HG03469 (cell line): ENCODE measurements around the gene HIPK2.

Source experiments
- ATAC-seq: cut with Tn5 transposase; IDR thresholded peaks from one replicate; pipeline ENCODE4 v1.9.1; 2021; ENCODE audit warnings: mild to moderate bottlenecking, moderate library complexity, moderate number of reproducible peaks; ENCODE audit not compliant: unreplicated experiment

The HIPK2 gene

DNA sequence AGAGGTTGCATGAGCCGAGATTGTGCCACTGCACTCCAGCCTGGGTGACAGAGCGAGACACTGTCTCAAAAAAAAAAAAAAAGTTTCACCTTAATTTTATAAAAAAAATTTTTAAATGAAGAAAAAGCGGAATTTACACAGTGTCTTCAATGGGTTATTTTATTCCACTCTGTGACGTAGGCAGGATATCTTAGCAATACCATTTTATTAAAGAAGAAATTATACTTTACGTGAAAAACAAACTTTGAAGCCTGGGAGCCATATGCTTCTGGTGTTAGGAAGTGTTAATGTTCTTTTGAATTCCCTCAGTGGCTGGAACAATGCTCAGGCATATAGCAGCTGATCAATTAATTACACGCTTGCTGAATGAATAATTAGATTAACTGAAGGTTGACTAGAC lies 176.6 kb downstream of the HIPK2 start:
- ATAC-seq, result no peak

GRCh38 chr7:139600306-139600705 lies 177.5 kb downstream of the HIPK2 start:
- no peak for ATAC-seq

- no peak for ATAC-seq
These were observed 179.2 kb downstream of the HIPK2 start for GRCh38 chr7:139598642-139599041.

DNA sequence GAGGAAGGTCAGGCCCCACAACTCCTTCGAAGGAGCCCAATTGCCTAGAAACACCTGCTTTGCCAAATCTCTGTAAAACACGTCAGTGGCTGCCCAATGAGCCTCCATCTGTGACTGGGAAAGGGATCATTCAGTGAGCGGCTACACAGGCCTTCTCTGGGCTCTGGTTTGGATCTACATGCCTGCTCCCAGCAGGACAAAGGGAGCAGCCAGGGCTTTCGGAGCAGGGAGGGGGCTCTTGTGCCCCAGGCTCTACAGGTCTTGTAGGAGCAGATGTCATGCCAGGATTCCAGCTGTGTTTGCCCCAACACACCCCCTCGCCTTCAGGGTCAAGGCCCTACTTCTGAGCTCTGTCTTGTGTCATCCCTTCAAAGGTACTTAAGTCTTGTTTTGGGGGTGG lies 180.8 kb downstream of the HIPK2 start:
- ATAC-seq, result no peak

DNA sequence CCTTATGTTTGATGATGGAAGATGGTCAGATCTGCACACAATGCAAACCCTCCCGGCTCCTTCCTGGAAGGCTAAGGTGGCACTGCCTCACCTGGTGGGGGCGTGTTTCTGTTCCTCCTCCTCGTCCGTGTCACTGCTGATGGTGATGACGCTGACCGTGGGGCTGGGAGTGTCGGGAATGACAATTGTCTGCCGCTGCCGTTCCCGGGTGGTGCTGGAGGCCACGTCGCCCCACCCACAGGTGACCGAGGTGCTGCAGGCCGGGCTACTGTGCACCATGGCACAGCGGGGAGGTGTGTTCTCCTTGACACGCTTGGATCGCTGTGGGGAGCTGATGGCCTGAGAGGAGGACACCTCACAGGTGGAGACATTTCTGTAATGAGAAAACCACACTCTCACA lies 181.2 kb downstream of the HIPK2 start:
- no peak for ATAC-seq

GRCh38 chr7:139595806-139596205 lies 182.0 kb downstream of the HIPK2 start:
- ATAC-seq, result no peak

- no peak for ATAC-seq
These were observed 182.8 kb downstream of the HIPK2 start for GRCh38 chr7:139594911-139595476.

DNA sequence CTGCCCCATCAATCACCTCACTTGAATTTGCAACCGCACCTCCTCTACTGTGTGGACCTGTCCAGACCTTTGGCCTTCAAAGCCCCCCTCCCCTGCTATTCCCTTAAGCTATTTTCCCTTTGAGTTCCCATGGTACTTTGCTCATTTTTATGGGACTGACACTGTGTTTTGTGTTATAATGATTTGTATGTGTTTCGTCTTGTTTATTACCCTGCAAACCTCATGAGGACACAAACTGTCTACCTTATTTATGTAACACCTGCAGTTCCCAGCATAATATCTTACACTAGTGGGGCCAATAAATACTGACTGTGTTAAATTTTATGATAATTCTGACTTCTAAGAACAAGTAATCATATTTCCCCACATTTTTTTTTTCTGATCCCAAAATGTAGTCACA lies 183.7 kb downstream of the HIPK2 start:
- no peak for ATAC-seq

DNA sequence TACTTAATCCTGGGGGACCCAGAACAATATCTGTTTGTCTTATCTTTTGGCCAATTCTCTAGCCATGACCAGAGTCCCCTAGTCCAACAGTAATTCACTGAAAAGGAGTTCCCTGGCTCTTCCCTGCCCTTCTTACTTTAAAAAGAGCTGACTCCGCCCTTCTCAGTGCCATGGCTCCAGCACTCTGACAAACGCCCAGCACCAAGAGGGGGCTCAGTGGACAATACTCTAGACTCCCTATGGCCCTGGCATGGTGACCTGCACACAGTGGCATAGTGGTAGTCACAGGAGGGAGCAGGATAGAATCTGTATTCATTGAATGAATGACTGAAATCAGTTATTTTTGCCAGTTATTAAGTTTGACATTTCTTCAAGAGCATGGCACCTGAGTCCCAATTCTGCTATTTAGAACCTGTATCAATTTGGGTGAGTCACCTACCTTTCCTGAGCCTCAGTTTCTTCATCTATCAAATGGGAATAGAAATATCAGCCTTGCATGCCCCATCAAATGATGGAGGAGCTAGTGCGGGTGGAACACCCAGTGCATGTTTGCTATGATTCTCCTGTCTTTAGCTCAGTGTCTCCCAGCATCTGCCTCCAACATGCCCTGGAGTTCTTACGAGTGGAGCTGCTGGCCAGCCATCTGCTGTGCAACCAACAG lies 184.9 kb downstream of the HIPK2 start:
- no peak for ATAC-seq

DNA sequence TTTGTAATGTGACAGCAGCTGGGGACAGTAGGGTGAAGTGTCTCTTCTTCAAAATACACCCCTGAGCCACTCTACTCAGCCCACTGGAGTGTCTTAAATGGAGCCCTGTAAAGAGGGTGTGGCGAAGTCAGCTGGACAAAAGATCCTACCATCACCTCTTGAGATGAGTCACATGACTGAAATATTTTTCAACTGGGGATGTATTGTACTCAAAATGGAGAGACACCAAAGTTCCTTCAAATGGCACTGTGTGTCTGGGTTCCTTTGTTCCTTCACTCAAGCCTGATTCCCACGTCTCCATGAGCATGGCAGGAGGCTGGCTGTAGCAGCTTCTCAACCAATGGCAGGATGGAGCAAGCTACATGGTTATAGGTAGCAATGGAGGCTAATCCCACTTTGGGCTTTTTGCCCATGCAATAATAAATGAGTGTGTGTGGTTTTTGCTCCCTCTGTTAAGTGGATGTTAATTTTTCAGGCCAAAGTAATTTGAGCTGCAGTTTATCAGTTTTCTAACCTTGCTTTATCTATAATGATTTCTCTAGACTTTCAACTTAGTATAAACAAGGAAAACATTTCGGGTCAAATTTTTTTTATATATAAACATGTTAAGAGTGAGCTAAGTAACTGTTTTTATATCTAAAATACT lies 186.1 kb downstream of the HIPK2 start:
- ATAC-seq, result no peak

DNA sequence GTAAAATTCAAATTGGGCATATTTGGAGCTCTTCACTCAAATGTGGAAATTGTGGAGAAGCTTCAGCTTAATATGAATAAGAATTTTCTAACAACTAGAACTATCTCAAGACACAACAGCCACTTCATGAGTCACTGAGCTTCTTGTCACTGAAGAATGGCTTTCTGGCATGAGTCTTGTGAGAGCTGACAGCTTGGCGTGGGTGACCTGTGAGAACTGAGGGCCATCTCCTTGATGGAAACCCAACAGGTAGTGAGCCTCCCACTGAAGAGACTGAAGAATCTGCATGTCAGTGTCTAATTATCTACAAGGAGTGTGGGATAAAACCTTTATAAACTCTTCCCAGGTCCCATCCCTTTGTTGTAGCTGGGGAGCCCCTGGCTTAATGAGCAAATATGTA lies 188.3 kb downstream of the HIPK2 start:
- no peak for ATAC-seq

DNA sequence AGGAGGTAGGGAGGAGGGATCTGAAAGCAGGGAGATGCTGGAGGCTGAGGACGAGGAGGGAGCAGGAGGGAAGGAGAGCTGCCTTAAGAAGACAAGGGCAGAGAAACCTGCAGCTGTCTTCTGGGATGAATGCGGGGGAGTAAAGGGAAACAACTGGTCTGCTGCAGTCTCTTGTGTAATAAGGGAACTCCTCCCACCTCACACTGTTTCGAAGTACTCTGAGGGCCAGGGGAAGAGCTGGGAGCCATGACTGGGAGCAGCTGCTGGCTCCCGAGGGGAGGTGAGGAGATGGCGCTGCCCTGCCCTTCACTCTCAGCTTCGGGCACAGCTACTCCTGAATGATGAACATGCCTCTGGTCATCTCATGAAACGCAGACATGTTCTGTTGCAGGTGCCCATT lies 189.2 kb downstream of the HIPK2 start:
- ATAC-seq, result no peak

- no peak for ATAC-seq
These were observed 190.3 kb downstream of the HIPK2 start for GRCh38 chr7:139587535-139587934.

DNA sequence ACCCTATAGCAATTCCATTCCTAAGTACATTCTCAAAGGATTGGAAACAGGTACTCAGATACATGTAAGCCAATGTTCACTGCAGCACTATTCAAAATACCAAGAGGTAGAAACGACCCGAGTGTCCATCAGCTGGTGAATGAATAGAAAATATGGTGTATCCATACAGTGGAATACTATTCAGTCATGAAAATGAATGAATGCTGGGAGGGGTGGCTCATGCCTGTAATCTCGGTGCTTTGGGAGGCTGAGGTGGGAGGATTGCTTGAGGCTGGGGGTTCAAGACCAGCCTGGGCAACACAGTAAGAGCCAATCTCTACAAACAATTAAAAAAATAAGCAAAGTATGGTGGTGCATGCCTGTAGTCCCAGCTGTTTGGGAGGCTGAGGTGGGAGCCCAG lies 191.5 kb downstream of the HIPK2 start:
- no peak for ATAC-seq

- ATAC-seq, result no peak
These were observed 192.8 kb downstream of the HIPK2 start for GRCh38 chr7:139585042-139585441.

DNA sequence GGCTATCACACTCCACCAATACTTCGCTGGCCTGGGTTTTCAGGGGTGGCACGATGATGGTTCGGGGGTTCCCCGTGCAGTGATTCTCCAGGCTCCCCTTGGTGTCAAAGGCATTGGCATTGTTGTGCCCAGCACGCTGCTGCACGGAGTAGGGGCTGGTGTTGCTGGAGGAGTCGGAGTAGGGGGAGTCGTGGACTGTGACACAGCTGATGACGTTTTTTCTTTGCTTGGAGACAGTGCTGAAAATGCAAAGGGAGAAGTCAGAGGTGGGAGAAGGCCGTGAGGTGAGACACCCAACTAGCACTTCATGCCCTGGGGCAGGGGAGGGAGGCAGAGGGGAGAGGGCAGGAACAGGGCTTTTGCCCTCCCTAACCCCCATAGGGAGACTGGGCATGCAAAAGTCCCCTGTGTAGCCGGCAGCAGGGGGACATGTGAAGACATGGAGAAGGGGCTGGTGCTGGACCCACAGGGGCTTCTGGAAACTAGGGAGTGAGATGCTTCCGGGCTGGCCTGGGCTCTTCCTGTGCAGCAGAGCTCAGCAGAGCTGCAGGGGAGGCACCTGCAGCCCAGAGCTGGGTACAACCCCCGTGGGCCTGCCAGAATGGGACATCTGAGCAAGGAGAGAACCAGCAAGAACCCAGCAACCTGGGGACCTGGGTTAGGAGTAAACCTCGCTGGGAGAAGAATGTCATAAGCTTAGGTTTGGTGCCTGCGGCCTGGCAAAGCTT lies 193.8 kb downstream of the HIPK2 start:
- ATAC-seq, result no peak

DNA sequence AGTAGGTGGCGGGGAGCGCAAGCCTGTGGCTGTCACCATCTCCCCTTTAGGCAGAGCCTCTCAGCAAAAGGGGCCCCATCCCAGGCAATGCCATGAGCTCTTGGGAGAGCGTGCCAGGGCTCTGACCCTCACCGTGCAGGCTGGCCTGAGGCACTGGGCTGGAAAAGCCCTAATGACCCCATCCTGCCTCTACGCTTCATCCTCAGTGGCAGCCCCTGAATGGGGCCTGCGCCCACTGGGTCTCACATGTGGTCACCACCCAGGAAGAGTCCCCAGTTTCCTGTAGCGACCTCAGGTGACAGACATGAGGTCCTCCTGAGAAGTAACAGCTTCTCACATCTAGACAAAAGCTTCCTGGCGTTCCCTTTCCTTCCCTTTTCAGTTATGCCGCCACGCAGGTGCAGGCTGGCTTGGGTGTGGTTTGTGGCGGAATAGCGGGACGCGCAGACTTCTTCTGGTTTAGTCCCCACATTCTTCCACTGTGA lies 195.1 kb downstream of the HIPK2 start:
- ATAC-seq, result no peak

DNA sequence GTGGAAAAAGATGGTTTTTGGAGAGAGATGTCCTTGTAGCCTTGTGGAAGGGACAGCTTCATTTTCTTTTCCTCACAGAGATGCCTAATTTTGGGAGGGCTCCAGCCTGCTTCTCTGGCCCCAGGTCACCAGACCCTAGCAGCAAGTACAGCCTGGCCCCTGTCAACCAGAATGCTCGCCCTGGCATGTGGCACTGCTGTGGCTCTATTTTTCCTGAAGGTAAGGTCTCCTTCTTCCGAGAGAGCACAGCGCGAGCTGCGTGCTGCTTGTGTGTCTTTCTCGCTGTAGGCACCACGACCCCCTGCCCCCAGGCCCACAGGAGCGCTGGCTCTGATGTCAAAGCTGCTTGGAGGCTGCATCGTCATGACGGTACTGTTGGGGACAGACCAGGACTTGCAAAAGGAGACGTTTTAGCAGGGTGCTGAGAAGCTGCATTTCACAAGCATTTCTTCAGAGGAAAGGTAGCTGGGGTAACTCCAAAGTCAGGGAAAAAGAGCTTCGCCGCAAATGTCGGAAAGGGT lies 195.6 kb downstream of the HIPK2 start:
- ATAC-seq, result no peak

DNA sequence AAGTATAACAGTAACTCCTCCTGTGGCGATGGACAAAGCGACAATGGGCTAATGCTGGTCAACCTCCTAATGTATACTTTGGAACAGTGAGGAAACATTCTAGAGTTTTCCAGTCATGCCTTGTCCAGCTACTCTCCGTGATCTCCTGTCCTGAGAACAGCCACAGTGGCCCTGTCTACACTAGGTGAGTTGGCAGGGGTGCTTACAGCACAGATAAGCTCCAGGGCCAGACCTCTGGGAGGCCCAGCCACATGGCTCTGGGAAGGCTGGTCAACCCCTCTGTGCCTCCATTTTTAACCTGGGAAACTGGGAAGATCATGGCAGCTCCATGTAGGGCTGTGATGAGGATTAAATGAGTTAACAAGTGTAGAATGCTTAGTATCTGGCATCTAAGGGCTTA lies 197.4 kb downstream of the HIPK2 start:
- ATAC-seq, result no peak

DNA sequence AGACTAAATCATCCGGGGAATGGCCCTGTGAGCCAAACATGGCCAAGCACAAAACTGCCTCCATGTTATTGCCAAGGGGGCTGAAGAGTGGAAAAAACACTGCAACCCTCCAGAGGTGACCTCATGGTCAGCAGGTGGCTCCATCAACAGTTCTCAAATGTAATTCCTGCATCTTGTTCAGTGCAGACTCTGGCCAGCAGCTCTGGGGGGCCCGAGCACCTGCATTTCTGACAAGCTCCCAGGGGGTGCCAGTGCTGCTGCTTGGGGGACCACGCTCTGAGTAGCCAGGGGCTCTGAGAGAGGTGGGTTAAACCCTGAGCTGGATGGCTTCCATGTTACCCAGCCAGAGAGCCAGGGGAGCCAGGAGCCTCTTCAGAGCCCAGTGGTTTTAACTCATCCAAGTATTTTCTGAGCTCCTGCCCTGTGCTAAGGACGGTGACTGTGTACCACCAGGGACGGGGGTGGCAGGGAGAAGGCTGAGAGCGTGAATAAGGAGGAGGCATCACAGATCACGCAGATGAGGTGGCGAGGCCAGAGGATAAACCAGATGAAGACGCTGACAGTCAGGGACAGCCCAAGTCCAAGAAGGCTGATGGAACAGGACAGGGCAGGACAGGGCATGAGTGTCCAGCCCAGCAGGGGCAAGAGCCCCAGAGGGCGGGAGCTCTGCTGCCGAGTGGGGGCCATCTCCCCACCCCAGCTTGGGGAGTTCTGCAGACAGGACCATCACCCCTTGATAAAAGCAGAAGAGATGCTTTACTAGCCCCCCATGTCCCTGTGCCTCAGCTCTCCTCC lies 201.4 kb downstream of the HIPK2 start:
- no peak for ATAC-seq

GRCh38 chr7:139575338-139575680 lies 202.5 kb downstream of the HIPK2 start:
- ATAC-seq, result no peak
